SIG-M5 treated with dmso at 0.1 percent for 504 hours (cell line): Measurements from ENCODE around the gene ABLIM3.

Source experiments
- DNase-seq: peaks from one replicate; lab custom pipeline; 2025; ENCODE audit not compliant: unreplicated experiment; lab: John Stamatoyannopoulos, UW

Gene ABLIM3

DNA sequence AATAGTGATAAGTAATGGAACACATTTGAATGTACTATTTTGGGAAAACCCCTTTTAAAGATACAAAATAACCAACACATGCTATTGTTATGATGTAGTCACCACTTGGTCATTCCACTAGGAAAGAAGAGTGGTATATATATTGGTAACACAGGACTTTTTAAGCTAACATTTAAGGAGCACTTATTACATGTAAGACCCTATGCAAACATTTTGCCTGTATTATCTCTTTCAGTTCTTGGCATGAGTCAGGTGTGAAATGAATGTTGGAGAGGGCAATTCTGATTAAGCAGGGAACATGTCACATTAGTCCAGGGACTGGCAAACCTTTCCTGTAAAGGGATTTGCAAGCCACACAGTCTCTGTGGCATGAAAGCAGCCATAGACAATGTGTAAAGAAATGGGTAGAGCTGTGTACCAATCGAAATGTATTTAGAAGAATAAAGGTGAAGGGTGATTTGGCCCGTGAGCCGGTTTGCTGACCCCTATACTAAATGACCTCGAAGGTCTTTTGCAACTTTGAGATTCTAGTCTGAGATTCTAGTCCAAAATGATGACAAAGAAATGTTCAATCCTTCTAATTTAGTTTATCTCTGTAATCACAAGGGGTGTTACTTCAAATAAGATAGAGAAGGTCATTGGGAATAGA lies 15.3 kb downstream of the ABLIM3 start:
- DNase-seq = no peak

GRCh38 chr5:149157330-149157729 lies 16.0 kb downstream of the ABLIM3 start:
- DNase-seq = no peak

DNA sequence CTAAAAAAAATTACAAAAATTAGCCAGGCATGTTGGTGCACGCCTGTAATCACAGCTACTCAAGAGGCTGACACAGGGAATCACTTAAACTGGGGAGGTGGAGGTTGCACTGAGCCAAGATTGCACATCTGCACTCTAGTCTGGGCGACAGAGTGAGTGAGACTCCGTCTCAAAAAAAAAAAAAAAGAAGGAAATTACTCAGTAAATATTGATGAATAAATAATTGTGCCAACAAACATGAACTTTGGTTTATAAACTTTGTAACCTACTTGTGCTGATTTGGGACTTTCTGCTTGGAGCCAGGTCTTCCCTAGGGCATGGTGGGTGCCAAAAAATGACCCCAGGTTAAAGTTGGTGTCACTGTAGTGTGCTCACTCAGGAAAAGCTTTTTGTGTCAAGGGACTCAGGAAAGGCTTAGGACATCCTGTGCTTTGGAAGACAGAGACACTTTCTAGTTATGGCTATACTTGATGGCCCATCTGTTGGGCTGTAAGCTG lies 19.0 kb downstream of the ABLIM3 start:
- no peak for DNase-seq

GRCh38 chr5:149161026-149161687 lies 19.9 kb downstream of the ABLIM3 start:
- DNase-seq = no peak

- no peak for DNase-seq
Observed at GRCh38 chr5:149161850-149162249, 20.6 kb downstream of the ABLIM3 start.

DNA sequence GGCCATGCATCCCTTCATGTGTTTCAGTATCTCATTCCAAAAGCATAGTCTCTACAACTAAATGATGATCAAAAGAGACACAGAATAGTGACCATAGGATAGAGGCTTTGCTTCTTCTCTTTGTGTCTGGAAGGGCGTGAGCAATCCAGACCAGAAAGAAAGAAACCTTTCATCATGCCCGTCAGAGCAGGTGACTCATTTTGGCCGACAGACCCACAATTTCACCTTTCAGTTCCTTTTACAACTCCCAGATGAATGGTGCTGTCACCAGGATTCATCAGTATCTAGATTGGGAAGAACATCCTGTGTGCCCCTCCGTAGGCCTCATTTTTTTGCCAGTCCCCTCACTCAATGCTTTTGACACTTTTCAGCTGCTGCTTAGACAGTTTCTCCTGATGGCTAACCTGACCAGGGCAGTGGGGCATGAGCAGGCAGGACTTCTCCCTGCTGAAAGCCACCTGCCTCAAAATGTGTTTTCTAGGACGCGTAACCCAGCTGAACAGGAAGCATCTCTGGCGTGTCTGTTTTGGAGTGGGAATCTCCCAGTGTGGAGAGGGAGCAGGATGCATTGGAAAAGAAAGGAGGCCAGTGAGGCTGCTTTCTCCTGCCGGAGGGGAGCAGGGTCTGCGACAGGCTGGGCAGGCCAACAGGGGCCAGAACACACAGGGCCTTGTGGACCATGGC lies 21.2 kb downstream of the ABLIM3 start:
- no peak for DNase-seq

GRCh38 chr5:149164731-149165130 lies 23.4 kb downstream of the ABLIM3 start:
- DNase-seq = no peak

DNA sequence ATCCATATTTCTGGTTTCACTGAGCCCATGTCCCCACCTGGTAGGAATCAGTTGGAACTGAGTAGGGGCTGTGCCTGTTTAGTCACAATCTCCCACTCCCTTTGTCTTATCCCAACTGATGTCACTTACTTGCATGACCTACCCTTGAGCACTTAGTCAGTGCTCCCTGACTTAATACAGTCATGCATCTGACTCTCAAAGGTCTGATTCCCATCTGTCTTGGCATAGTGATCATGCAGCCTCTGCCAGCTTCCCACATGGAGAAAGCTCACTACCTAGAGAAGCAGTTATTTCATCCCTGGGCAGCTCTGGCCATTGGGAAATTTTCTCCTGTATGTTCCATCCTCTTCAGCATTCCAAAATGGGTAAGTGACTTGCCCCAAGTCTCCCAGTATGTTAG lies 24.8 kb downstream of the ABLIM3 start:
- DNase-seq = no peak

DNA sequence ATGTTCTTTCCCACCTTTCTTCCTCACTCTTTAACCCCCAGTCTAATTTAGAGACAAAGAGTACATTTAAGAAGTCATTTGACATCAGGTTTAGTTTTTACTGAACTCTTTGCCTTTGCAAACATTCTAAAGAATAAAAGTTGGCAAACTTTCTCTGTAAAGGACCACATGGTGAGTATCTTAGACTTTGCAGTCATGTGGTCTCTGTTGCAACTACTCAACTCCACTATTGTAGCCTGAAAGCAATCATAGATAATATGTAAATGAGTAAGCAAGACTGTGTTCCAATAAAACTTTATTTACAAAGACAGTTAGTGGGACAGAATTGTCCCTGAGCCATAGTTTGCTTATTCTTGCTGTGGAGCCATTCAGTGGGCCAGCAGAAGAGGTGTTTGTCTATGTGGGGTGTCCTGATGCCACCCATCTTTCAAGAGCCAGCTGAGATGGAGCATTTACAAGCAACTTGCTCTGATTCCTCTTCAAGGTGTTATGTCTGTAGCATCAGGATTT lies 25.4 kb downstream of the ABLIM3 start:
- DNase-seq = no peak

DNA sequence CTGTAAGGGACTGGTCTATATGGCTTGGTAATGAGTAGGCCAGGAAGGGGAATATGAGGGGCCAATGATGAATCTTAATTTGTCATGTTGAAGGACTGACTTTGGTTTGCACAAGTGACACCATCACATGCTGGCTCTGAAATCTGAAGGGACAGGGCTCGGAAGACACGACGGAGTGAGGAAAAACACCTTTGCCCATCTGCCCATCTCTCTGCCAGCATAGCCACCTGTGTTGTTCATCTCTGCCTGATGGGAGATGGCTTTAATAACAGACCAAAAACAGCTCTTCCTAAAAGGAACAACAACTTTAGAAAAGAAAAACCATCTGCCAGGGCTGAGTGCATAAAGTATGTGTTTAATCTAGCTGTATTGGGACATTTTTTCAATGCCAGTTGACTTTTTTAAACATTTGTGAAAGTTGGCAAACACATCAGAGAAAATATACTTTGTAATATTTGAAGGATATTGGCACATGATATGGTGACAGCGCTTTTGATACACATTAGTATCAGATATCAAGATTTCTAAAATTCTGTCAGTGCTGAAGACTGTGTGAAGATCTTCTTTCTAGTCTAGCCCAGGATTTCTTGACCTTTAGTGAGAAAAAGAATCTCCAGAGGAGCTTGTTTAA lies 27.1 kb downstream of the ABLIM3 start:
- no peak for DNase-seq

GRCh38 chr5:149170299-149170698 lies 29.0 kb downstream of the ABLIM3 start:
- DNase-seq = no peak

GRCh38 chr5:149172261-149172660 lies 31.0 kb downstream of the ABLIM3 start:
- DNase-seq = no peak

DNA sequence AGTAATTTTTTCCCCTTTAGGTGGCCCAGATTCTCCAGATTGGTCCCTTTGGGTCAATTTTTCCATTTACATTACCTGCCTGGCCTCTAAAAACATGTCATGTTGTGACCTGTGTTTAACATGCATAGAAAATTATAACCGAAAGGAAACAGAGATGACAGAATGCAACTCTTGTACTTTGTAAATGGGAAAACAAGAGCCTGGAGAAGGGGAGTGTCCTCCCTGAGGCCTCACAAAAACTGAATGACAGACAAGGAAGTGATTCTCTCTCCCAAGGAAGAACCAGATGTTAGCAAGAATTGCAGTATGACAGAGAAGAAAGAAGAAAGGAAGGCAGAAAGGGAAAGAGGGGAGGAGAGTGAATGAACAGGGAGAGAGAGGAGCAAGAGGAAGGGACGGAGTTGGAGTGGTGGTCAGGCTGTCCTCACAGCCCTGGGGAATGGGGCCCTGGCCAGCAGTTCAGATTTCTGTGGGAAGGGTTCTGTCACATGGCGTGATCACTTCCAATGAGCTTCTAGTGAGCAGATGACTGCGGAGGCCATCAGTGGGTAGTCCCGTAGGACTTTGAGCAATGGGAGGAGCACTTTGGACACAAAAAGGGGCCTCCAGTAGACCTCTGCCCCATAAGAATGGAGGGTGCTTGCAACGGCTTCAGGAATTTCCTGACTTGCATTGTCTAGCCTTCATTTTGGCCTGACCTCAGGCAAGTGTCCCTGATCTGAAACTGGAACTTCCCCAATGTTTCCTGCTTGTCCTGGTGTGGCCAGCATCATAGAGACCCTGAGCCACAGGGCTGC lies 31.6 kb downstream of the ABLIM3 start:
- no peak for DNase-seq

DNA sequence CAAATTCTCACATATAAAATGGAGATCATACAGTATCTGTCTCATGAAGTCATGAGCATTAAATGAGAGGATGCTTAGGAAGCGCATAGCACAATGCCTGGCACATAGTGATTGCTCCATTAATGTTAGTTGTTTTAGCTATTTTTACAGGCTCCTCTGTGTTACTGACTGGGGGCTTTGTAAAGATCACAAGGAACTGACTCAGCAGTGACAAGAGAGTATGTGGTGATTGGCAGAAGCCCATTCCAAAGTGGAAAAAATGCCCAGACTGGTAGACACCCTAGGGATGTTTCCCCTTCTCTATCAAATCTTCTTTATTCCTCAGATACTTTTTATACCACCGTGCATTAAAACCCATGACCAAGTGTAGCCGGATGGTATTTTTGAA lies 33.5 kb downstream of the ABLIM3 start:
- no peak for DNase-seq

GRCh38 chr5:149175346-149176105 lies 34.2 kb downstream of the ABLIM3 start:
- no peak for DNase-seq

GRCh38 chr5:149177339-149177843 lies 36.1 kb downstream of the ABLIM3 start:
- no peak for DNase-seq

GRCh38 chr5:149177911-149178565 lies 36.7 kb downstream of the ABLIM3 start:
- DNase-seq = no peak

DNA sequence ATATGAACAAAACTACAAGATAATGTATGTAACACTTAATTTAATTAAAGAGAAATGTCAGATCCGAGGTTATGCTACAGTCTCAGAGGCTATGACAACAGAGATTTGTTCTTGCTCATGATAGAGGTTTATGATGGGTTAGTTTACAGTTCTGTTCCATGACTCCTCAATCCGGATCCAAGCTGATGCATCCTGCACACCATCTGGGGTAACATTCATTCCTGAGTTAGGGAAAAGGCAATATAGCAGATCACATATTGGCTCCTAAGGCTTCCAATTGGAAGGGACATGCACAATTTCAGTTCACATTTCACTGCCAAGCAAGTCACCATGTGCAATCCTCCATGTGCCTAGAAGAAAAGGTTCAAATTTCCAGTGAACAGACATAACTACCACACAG lies 40.4 kb downstream of the ABLIM3 start:
- DNase-seq = no peak

DNA sequence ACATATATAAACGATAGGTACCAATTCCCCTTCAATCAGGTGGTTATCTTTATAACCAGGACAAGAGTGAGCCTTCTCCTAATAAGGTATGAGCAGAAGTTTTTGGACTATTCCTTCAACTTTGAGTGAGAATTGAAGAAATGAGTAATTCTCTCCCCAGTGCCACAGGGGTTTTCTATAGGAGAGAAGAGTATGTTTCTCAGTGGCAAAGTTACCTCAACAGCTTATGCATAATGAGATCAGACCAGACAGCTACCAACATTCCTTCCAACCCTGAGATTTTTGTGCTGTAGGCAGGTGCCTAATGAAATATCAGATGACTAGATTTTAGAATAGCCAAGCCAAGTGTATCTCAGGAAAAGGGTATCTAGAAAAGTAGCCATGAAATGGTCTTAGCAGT lies 40.9 kb downstream of the ABLIM3 start:
- no peak for DNase-seq
